ACHN (cell line): ENCODE results near the gene POLR2C.
"Not testable (repeated sequence)": the region's sequence is repeated elsewhere in the genome, so short reads cannot be mapped to it uniquely, and the experiment has no call there.

Experiments
- DNase-seq: peaks from one replicate; pipeline ENCODE4 v3.0.0-alpha.2; 2015
- in situ Hi-C: cut with HindIII; loops from 2 replicates; pipeline ENCODE4 v1.10.0; 2017; ENCODE audit warnings: low sequenced_read_pairs, low pct_ligation_motif_present, low pct_unique_long_range_greater_than_20kb

Gene POLR2C

GRCh38 chr16:57489229-57489628 is 26.8 kb downstream of the POLR2C start:
- DNase-seq: no peak
- in situ Hi-C loops: no loop called here

GRCh38 chr16:57493767-57494166 is 31.3 kb downstream of the POLR2C start:
- in situ Hi-C loops: no loop called here

GRCh38 chr16:57497121-57497520 is 34.6 kb downstream of the POLR2C start:
- DNase-seq: no peak
- in situ Hi-C loops: no loop called here

More at GRCh38 chr16:57493767-57494166, 31.3 kb downstream of the POLR2C start:
- no peak for DNase-seq

DNA sequence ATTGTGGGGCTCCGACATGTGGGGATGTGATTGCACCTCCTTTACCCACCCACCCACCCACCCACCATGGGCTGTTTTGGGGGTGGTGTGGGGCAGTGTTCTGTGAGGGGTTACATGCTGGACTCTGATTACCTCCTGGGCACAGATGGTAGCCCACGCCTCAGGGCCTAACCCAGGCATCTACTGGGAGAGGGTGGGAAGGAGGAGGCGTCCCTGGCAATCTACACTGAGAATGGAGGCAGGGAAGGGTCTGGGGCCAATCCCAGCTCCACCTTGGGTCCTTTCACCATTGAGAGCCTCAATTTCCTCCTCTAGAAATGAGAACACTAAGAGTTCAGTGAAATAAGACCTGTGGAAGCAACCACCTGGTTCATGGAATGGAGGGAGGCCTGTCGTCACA is 35.6 kb downstream of the POLR2C start:
- in situ Hi-C loops: no loop called here

DNA sequence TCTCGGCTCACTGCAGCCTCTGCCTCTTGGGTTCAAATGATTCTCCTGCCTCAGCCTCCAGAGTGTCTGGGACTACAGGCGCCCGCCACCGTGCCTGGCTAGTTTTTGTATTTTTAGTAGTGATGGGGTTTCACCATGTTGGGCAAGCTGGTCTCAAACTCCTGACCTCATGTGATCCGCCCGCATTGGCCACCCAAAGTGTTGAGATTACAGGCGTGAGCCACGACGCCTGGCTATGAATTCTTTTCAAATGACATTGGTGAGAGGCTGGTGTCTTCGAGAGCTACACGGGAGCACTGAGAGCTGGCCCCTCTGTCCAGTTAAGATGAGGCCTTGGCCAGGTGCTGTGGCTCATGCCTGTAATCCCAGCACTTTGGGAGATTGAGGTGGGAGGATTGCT is 37.5 kb downstream of the POLR2C start:
- DNase-seq, in situ Hi-C loops: not testable (repeated sequence)

More for the DNA sequence above, 35.6 kb downstream of the POLR2C start:
- DNase-seq: no peak

DNA sequence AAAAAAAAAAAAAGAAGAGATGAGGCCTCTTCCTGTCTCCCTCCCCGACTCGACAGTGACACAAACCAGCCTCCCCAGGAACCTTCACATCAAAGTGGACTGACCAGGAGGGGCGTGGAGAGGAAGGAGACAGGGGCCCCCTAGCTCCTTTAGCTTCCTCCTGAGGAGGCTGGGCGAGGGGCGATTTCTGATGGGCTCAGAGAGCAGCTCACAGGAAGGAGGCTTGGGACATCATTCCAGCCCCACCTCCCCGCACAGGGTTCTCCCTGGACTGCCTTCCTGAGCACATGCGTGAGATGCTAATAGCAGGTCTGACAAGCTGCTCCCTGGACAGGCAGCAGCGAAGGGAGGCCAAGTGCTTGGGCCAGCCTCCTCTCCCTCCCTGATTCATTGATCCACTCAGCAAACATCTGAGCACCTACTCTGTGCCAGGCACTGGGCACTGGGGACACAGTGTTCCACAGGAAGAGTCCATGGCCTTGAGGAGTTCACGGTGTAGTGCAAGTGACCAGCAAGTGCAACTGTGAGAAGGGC is 38.2 kb downstream of the POLR2C start:
- no peak for DNase-seq
- in situ Hi-C loops: no loop called here

DNA sequence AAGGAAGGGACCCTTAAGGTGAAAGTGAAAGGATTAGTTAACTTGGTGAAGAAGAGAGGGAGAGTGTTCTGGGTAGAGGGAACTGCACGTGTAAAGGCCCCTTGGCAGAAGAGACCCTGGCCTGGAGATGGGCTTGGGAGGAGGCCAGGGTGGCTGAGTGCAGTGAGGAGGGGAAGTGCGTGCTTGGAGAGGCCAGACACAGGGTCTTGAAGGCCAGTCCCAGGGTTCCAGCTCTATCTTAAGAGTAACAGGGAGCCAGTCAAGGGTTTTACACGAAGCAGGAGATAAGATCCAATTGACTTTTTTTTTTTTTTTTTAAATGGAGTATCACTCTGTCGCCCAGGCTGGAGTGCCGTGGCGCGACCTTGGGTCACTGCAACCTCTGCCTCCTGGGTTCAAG is 39.0 kb downstream of the POLR2C start:
- no peak for DNase-seq

DNA sequence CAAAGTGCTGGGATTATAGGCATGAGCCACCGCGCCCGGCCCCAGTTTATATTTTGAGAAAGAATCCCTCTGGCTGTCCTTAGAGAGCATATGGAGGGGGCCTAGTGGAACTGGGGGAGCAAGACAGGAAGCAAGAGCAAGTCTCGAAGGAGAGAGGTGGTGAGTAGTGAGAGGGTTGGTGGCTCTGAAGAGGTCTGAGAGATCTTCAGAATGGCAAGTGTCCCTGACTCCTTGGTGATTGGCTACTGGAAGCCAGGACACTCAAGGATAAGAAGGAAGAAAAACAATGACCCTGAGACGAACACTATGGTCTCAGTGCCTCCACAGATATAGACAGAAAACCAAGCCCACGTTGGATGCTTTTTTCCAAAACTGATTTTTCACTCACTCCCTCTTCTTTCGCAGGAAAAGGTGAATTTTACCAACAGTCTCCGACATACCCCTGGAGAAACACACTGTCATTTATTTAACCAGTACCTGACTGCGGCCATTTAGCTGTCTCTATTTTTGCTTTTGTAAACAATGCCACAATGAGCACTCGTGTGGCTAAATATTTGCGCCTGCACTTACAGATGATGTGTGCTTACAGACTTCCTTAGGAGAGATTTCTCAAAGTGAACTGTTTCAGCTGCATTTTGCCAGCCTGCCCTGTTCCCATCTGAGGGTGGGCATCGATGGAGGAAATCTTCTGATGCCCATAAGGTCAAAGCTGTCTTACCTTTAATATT is 39.7 kb downstream of the POLR2C start:
- in situ Hi-C loops: no loop called here
- DNase-seq: no peak

More for the DNA sequence above, 39.0 kb downstream of the POLR2C start:
- in situ Hi-C loops: no loop called here

DNA sequence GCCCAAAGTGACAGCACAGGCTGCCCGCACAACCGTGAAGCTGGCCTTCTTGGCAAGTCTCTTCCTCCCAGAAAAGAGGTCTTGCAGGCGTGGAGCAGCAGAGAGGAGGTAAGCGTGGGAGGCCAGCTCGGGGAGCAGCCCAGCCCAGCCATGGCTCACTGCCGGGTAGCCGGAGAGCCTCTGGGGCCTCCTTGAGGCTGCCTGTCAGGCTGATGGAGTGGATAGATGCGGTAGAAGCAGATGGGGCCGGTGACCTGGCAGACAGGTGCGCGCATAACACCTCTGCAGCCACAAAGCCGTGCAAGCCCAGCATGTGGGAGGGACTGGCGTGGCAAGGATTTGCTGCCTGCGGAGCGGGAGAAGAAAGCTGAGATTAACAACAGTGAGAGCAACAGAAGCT is 40.9 kb downstream of the POLR2C start:
- no peak for DNase-seq
- in situ Hi-C loops: no loop called here

- in situ Hi-C loops: no loop called here
- DNase-seq: no peak
These were observed 41.5 kb downstream of the POLR2C start for GRCh38 chr16:57504001-57504400.

- in situ Hi-C loops: no loop called here
- no peak for DNase-seq
These were observed 42.0 kb downstream of the POLR2C start for GRCh38 chr16:57504491-57504890.

- DNase-seq: no peak
- in situ Hi-C loops: no loop called here
These were observed 42.7 kb downstream of the POLR2C start for GRCh38 chr16:57505169-57505568.

- in situ Hi-C loops: no loop called here
- no peak for DNase-seq
These were observed 44.9 kb downstream of the POLR2C start for GRCh38 chr16:57507136-57508034.

- DNase-seq: no peak
- in situ Hi-C loops: no loop called here
These were observed 45.6 kb downstream of the POLR2C start for GRCh38 chr16:57508035-57508425.

GRCh38 chr16:57509231-57509923 is 46.9 kb downstream of the POLR2C start:
- in situ Hi-C loops: no loop called here
- DNase-seq: no peak

DNA sequence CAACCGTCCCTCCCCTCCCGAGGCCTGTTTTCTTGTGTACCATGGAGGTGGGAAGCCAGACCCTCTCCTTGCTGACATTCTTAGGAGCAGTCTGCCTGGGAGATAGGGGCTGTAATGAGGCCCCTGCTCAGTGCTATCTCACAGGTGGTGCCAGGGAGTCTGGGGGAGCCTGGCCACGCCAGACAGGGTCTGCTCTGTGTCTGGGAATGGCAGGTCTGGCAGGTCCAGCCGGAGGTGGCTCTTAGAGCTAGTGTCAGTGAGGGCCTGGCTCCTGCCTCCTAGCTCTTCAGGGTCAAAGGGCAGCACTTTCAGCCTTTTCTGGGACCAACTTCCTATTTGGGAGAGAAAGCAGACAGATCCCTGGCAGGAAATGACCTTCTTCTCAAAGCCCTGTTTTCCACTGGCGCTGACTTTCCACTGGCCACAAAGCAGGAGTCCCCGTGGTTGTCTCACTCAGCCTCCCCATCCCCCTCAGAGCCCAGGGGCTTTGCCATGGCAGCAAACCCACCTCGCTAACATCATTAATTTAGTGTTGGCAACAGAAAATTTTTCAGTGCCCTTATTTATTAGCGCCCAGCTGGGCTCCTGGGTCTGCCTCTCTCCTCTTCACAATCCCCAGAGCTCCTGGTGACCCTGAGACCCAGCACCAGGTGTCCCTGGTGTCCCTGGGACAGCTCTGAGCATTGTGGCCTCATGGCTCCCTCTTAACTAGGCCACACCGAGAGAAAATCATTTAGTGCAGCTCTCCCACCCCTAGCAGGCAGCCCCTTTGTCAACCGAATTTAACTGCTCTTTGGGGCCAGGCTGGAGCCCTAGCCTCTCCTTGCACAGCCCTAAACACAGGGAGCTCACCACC is 47.8 kb downstream of the POLR2C start:
- in situ Hi-C loops: no loop called here
- no peak for DNase-seq

- in situ Hi-C loops: no loop called here
- DNase-seq: no peak
These were observed 50.0 kb downstream of the POLR2C start for GRCh38 chr16:57512296-57513001.
